MCF 10A (cell line): ENCODE data around the gene ATL3. TPM values are rescaled to one million over a fixed set of nuclear protein-coding genes. Genes with fewer than 3 reads are reported as not detected.

ENCODE experiments used
- BruUV-seq: library from RNA; stranded (reverse); fragments of 400-500 nt; replicated peaks from 2 replicates; lab custom pipeline; 2021; lab: Mats Ljungman, UMichigan
- CTCF ChIA-PET: fragments of 300-600 bp; sonication (Branson Sonifier 250); formaldehyde crosslinking; extraction: SDS; loops from one replicate; lab custom pipeline; 2021; ENCODE audit warnings: antibody characterized with exemption, inconsistent platforms; lab: Yijun Ruan, JAX
- POLR2A ChIA-PET: fragments of 300-600, 350-650 bp; sonication (Branson Sonifier 250); formaldehyde crosslinking; extraction: SDS; loops from one replicate; lab custom pipeline; 2020; ENCODE audit warnings: antibody characterized with exemption, inconsistent platforms; lab: Yijun Ruan, JAX
- DNase-seq: peaks from one replicate; pipeline ENCODE4 v3.0.0-alpha.2; 2018; ENCODE audit not compliant: unreplicated experiment
- H3K27ac Mint-ChIP-seq: one replicate; pipeline ENCODE4 v1.8.0; 2022; ENCODE audit warnings: mild to moderate bottlenecking, low read depth, mixed read lengths; ENCODE audit not compliant: unreplicated experiment
- H3K27me3 Mint-ChIP-seq: one replicate; pipeline ENCODE4 v1.8.0; 2022; ENCODE audit warnings: mixed read lengths; ENCODE audit not compliant: insufficient read depth, unreplicated experiment
- H3K36me3 Mint-ChIP-seq: one replicate; pipeline ENCODE4 v1.8.0; 2022; ENCODE audit warnings: mild to moderate bottlenecking, moderate library complexity, mixed read lengths; ENCODE audit not compliant: insufficient read depth, unreplicated experiment
- H3K4me1 Mint-ChIP-seq: one replicate; pipeline ENCODE4 v1.8.0; 2022; ENCODE audit warnings: mixed read lengths; ENCODE audit not compliant: insufficient read depth, unreplicated experiment
- H3K4me3 Mint-ChIP-seq: one replicate; pipeline ENCODE4 v1.8.0; 2022; ENCODE audit warnings: mild to moderate bottlenecking, moderate library complexity, mixed read lengths; ENCODE audit not compliant: unreplicated experiment
- H3K9me3 Mint-ChIP-seq: one replicate; pipeline ENCODE4 v1.8.0; 2022; ENCODE audit warnings: mixed read lengths; ENCODE audit not compliant: unreplicated experiment
- CTCF ChIP-seq: fragments of 200-600 bp; IDR thresholded peaks from one replicate; pipeline ENCODE4 v1.8.0; 2022; ENCODE audit warnings: antibody characterized with exemption, mild to moderate bottlenecking; ENCODE audit not compliant: unreplicated experiment
- intact Hi-C: fragments of 100-400 bp; cut with micrococcal nuclease; formaldehyde crosslinking; loops from 2 replicates; pipeline ENCODE4 v1.14.1; 2022
- total RNA-seq: library from RNA; stranded (reverse); gene quantifications from 2 replicates; pipeline ENCODE4 v1.2.3, GENCODE V29; 2022

The ATL3 gene
- total RNA-seq, 1 experiment from 2014 or later: 74.0 TPM

DNA sequence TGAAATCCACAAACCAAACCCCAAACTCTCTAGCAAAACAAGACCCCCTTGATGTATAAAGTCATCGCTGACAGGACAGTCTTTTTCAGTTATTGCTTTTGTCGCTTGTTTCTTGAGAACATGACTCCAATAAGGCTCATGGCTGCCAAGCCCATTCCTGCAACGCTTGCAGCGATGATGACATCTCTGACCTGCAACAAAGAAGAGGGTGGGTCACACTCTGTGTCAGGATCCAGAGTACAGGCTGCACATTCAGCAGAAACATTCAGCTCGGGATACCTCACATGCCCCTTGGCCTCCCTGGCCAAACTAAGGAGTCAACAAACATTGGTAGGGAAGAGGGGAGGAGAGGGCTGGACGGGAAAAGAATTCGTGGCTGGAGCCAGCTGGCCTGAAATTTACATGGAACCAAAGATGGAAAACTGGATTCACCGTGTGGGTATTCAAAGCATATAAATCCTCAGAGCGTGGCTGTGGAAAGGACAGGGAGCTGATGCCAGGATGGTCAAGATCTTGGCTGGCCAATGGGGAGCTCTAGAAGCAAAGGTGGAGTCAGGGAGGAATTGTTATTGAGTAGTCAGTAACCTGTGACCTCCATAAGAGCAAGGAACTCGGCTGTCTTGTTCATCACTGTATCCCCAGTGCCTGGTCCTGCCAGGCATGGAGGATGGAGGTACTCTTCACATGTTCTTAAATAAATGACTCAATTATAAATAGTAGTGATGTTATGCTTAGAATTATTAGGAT is 96.1 kb downstream of the ATL3 start:
- Mint-ChIP-seq H3K27ac (peak overlapping the region; percentile 84), H3K4me1 (peaks cover 9% of the 10 kb centered on the region), H3K4me3 (peak overlapping the region; percentile 63), H3K36me3 (peaks cover 12% of the 10 kb centered on the region), H3K9me3 (peaks cover 8% of the 10 kb centered on the region), H3K27me3 (no peaks in the 10 kb centered on the region)
- no peak for TF ChIP-seq CTCF
- no peak for DNase-seq
- POLR2A ChIA-PET: interaction anchor here (1.1 to 1.5 kb wide), 3 partner anchors 13 to 96 kb away, joined by 3 to 5 read pairs (median 3); no protein-coding TSS in a partner anchor
- intact Hi-C loops: no loop called here
- CTCF ChIA-PET: interaction anchor here (1.6 kb wide), 1 partner anchor 14 kb away, joined by 3 read pairs; no protein-coding TSS in a partner anchor
- BruUV-seq: no TSS peak

Other genes starting within 250 kb of the ATL3 start
- gene PLAAT5, start 180.2 kb downstream of the ATL3 start, total RNA-seq: not detected in 2 replicates
- not detected in 2 replicates for gene LGALS12, start 165.3 kb downstream of the ATL3 start, total RNA-seq
- 0.69 and 0.96 TPM in 2 replicates for gene PLAAT4, start 134.6 kb downstream of the ATL3 start, total RNA-seq
- gene PLAAT2, start 108.0 kb downstream of the ATL3 start, total RNA-seq: 0.58 TPM in 1 of 2 replicates, not detected in the other
- gene PLAAT3, start 56.9 kb downstream of the ATL3 start, total RNA-seq: 3.6 and 3.9 TPM in 2 replicates
- gene RTN3, start 10.1 kb upstream of the ATL3 start, total RNA-seq: 95.4 and 129 TPM in 2 replicates
- gene ZFTA, start 97.4 kb upstream of the ATL3 start, total RNA-seq: 2.6 and 5.2 TPM in 2 replicates
- gene SPINDOC, start 142.1 kb upstream of the ATL3 start, total RNA-seq: 17.1 and 21.4 TPM in 2 replicates
- gene MARK2, start 167.7 kb upstream of the ATL3 start, total RNA-seq: 36.9 and 39.8 TPM in 2 replicates
- 0.15 TPM in 1 of 2 replicates, not detected in the other for gene RCOR2, start 245.8 kb upstream of the ATL3 start, total RNA-seq